ENCODE data around the gene CUBN.

Gene CUBN

DNA sequence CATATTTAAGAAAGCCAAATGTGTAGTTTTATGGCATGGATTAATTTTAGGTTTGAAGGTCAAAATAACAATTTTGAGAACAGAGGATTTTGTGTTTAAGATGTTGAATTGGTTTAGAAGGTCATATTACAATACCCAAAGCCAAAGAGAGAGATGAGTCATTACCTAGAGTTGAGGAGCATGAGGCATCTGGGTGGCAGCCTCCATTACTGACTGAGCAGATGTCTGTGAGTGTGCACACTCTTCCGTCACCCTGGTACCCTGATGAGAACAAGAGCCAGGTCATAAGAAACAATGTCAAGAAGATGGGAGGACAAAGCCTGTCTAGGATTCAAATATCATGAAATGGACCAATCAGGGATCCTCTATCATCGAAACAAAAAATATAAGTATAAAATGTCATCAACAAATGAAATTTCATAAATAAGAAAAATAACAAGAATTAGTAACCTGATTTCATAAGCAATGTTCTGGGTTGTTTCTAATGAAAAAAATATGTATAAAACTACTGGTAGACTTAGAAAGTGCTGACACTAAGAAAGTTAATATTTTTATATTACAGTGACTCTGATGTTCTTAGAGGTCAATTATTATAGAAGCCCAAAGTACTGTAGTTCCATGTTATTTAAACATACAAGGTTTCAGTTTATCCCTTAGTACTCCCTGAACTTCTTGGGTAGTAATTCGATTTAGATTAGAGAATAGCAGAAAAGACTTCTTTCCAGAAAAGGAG, 20.0 kb downstream of the CUBN start:
- no peak overlapping the region for H3K27ac ChIP-seq
- TF ChIP-seq, protein P1, sequence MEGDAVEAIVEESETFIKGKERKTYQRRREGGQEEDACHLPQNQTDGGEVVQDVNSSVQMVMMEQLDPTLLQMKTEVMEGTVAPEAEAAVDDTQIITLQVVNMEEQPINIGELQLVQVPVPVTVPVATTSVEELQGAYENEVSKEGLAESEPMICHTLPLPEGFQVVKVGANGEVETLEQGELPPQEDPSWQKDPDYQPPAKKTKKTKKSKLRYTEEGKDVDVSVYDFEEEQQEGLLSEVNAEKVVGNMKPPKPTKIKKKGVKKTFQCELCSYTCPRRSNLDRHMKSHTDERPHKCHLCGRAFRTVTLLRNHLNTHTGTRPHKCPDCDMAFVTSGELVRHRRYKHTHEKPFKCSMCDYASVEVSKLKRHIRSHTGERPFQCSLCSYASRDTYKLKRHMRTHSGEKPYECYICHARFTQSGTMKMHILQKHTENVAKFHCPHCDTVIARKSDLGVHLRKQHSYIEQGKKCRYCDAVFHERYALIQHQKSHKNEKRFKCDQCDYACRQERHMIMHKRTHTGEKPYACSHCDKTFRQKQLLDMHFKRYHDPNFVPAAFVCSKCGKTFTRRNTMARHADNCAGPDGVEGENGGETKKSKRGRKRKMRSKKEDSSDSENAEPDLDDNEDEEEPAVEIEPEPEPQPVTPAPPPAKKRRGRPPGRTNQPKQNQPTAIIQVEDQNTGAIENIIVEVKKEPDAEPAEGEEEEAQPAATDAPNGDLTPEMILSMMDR (conservative IDR thresholded peaks at IDR 0.05), result no peak

DNA sequence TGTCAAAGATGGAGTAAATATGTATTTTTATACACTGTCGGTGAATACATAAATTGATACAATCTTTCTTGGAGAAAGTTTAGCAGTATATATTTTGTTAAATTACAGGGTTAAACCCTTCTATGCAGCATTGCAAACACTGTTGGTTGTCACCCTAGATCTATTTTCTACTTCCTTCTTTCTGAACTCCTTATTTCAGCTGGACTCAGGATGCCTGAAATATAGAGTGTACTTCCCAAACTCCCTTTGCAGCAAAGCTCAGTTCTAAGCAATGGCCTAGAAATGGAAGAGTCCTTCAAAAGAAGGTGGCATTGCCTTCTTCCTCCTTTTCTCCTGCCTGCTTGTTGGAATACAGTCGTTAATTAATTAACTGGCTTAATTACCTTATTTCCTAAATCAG, 20.6 kb downstream of the CUBN start:
- TF ChIP-seq, protein P1 (conservative IDR thresholded peaks at IDR 0.05), result no peak
- H3K27ac ChIP-seq, result no peak overlapping the region

DNA sequence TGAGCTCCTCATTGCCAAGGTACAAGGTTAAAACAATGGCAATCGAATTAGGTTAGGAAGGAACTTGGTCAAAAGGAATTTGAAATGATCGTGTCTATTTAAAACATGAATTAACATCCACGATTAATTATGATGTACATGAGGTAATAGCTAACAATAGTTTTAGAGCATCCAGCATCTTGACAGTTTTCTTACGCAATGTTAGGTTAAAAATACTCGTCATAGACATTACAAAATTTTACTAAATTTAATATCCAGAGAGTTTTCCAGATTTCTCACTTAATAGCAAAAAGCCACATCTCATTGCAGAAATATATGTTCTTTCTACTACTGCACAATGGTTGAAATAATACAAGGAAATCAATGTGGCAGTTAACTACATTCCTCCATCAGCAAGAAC, 22.6 kb downstream of the CUBN start:
- TF ChIP-seq, protein P1 (conservative IDR thresholded peaks at IDR 0.05), result no peak
- no peak overlapping the region for H3K27ac ChIP-seq

DNA sequence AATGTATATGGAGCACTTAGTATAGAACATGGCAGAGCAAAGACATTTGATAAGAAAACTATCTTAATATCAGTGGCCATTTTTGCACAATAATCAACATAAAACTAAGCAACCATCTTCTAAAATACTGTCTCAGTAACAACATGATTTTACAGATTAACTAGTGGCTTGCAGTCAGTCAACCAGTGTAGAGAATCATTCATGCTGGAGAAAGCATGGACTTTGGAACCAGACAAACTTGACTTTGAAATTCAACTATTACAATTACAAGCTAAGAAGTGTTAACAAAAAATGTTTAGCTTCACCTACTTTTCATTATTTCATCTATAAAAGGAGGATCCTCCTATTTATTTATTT, 27.7 kb downstream of the CUBN start:
- TF ChIP-seq, protein P1 (conservative IDR thresholded peaks at IDR 0.05), result no peak
- no peak overlapping the region for H3K27ac ChIP-seq

DNA sequence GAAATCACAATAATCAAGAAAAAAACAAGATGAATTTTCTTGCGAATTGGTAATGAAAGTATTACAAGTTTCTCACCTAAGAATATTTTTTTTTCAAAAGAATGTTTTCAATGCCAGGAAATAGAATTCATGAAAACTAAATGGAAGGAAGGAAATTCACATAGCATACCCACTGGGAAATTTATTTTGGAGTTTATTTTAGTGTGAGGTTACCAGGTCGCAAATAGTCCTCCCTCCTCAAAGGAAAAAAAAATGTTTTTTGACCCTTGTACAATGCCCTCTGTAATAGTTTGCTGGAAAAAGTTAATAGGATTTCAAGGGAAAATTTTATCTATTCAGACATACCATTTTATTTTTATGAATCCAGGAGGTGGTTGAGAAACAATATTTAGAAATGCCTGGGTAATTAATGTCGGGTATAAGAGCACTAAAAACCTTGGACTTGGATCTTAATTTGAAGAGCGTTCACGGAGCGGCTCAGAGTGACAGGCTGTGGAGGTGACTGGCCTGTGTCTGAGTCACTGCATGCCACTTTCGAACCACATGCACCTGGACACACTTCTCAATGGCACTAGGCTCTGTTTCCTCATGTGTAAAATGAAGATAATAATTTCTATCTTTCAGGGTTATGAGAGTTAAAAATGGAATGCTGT, 28.2 kb downstream of the CUBN start:
- TF ChIP-seq, protein P1 (conservative IDR thresholded peaks at IDR 0.05), result no peak

DNA sequence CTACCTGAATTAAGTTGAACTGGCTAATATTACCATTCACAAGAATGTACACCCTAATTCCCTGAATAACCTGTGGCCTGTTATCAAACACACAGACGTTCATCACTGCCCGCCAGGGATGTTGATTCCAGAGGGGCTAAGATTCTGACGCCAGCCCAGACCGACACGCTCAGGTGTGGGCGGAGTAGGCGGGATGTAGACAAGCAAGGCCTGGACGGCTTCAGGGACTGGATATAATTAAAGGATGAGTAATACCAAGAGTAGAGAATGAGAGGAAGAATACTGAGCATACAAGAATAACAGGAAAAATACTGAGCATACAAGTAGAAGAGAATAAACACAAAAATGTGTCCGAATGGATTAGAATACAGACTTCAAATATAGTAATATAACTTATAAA, 29.0 kb downstream of the CUBN start:
- H3K27ac ChIP-seq, result no peak overlapping the region
- TF ChIP-seq, protein P1 (conservative IDR thresholded peaks at IDR 0.05), result no peak

More for the DNA sequence above, 28.2 kb downstream of the CUBN start:
- no peak overlapping the region for H3K27ac ChIP-seq

DNA sequence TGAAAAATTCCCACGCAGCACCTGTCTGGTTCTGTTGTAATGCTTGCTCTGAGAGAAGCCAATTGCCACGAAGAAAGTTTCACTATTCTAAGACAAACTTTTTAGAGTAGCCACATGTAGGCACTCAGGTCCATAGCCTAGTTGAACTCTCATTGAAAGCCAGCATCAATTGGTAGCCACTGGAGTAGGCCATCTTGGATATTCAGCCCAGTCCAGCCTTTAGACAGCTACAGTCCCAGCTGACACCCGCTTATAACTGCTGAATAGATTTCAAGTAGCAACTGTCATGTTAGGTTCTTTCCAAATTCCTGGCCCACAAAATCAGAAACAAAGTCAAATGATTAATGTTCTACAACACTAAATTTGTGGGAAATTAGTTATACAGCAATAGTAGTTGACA, 31.6 kb downstream of the CUBN start:
- H3K27ac ChIP-seq, result no peak overlapping the region
- TF ChIP-seq, protein P1 (conservative IDR thresholded peaks at IDR 0.05), result no peak
